ENCODE data around the gene TRMT2A.

The TRMT2A gene

GRCh38 chr22:20117633-20118299 is 740 bp upstream of the TRMT2A start:
- DNase-seq (ENCODE audit: low read depth in 2 of 2): peak; percentile 70 to 78

GRCh38 chr22:20116376-20116950 is 563 bp downstream of the TRMT2A start:
- no peak for DNase-seq (ENCODE audit: low read depth in 2 of 2)

GRCh38 chr22:20115691-20116375 is 1.2 kb downstream of the TRMT2A start, which contains the start of gene RANBP1:
Gene RANBP1 (plus strand): TSS chr22:20116104. CDS start chr22:20116185, 81 bp downstream.
- no peak for DNase-seq (ENCODE audit: low read depth in 2 of 2)

GRCh38 chr22:20114506-20115475 is 2.2 kb downstream of the TRMT2A start:
- no peak for DNase-seq (ENCODE audit: low read depth in 2 of 2)

- DNase-seq (ENCODE audit: low read depth in 2 of 2): no peak
These were observed 3.3 kb downstream of the TRMT2A start for GRCh38 chr22:20113551-20114310.

GRCh38 chr22:20112623-20113511 is 4.2 kb downstream of the TRMT2A start:
- no peak for DNase-seq (ENCODE audit: low read depth in 2 of 2)

GRCh38 chr22:20111689-20112622 is 5.1 kb downstream of the TRMT2A start:
- DNase-seq (ENCODE audit: low read depth in 2 of 2): no peak

GRCh38 chr22:20111045-20111688 is 5.9 kb downstream of the TRMT2A start:
- peak in 1 of 2 donors; percentile 28 for DNase-seq (ENCODE audit: low read depth in 2 of 2)

- no peak for DNase-seq (ENCODE audit: low read depth in 2 of 2)
These were observed 6.6 kb downstream of the TRMT2A start for GRCh38 chr22:20110359-20110985.

GRCh38 chr22:20109411-20110358 is 7.3 kb downstream of the TRMT2A start:
- DNase-seq (ENCODE audit: low read depth in 2 of 2): no peak

- DNase-seq (ENCODE audit: low read depth in 2 of 2): no peak
These were observed 8.2 kb downstream of the TRMT2A start for GRCh38 chr22:20108757-20109230.

- no peak for DNase-seq (ENCODE audit: low read depth in 2 of 2)
These were observed 8.9 kb downstream of the TRMT2A start for GRCh38 chr22:20107951-20108756.

GRCh38 chr22:20107471-20107901 is 9.5 kb downstream of the TRMT2A start:
- no peak for DNase-seq (ENCODE audit: low read depth in 2 of 2)

GRCh38 chr22:20106849-20107237 is 10.2 kb downstream of the TRMT2A start:
- no peak for DNase-seq (ENCODE audit: low read depth in 2 of 2)

GRCh38 chr22:20106205-20106848 is 10.7 kb downstream of the TRMT2A start:
- DNase-seq (ENCODE audit: low read depth in 2 of 2): no peak
